ENCODE results near the gene CEP20.

Gene CEP20

DNA sequence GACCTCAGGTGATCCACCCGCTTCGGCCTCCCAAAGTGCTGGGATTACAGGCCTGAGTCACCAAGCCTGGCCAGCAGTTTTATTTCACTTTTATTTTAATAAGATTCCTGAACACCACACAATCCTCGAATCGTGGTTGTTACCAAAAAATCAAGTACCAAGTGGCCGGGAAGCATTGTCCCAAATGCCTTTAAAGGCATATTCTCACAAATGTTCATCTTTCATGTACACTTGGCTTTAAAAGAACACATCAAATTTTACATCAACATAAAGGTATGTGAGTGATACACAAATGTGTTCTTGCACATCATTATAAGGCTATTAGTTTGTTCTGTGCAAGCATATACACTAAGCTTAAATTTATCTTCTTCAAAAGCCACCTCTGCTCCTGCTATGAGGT is 23.5 kb downstream of the CEP20 start:
- TF ChIP-seq FOXP2 (optimal IDR thresholded peaks at IDR 0.05; ENCODE audit: borderline replicate concordance, extremely low read depth, extremely low read length, insufficient read depth): no peak
- TF ChIP-seq SIN3A (IDR thresholded peaks at IDR 0.05; ENCODE audit: borderline replicate concordance, insufficient read depth, low read length): no peak
- TF ChIP-seq POLR2AphosphoS5 (IDR thresholded peaks at IDR 0.05; ENCODE audit: low read depth, low read length): no peak
- TF ChIP-seq, protein P1, sequence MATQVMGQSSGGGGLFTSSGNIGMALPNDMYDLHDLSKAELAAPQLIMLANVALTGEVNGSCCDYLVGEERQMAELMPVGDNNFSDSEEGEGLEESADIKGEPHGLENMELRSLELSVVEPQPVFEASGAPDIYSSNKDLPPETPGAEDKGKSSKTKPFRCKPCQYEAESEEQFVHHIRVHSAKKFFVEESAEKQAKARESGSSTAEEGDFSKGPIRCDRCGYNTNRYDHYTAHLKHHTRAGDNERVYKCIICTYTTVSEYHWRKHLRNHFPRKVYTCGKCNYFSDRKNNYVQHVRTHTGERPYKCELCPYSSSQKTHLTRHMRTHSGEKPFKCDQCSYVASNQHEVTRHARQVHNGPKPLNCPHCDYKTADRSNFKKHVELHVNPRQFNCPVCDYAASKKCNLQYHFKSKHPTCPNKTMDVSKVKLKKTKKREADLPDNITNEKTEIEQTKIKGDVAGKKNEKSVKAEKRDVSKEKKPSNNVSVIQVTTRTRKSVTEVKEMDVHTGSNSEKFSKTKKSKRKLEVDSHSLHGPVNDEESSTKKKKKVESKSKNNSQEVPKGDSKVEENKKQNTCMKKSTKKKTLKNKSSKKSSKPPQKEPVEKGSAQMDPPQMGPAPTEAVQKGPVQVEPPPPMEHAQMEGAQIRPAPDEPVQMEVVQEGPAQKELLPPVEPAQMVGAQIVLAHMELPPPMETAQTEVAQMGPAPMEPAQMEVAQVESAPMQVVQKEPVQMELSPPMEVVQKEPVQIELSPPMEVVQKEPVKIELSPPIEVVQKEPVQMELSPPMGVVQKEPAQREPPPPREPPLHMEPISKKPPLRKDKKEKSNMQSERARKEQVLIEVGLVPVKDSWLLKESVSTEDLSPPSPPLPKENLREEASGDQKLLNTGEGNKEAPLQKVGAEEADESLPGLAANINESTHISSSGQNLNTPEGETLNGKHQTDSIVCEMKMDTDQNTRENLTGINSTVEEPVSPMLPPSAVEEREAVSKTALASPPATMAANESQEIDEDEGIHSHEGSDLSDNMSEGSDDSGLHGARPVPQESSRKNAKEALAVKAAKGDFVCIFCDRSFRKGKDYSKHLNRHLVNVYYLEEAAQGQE (IDR thresholded peaks at IDR 0.05; ENCODE audit: insufficient read depth in 1 of 2, low read depth in 2 of 2, low read length in 2 of 2): no peak
- TF ChIP-seq TAF1 (IDR thresholded peaks at IDR 0.05; ENCODE audit: borderline replicate concordance, insufficient read depth, low read length): no peak

DNA sequence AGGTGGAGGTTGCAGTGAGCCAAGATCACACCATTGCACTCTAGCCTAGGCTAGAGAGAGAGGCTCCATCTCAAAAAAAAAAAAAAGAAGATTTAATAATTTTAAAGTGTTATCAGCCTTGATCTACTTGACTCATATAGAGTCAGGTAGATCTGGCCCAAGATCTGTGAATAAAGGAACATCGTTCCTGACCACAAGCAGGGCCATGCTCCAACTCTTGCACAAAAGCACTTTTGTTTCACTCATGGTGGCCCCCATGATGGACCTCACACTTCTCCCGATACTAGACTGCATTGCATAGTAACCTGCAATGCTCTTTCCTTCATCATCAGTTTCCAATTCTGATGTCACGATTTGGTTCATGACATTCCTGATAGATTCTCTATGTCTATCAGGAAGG is 26.4 kb downstream of the CEP20 start:
- TF ChIP-seq TAF1 (IDR thresholded peaks at IDR 0.05; ENCODE audit: borderline replicate concordance, insufficient read depth, low read length): no peak
- TF ChIP-seq POLR2AphosphoS5 (IDR thresholded peaks at IDR 0.05; ENCODE audit: low read depth, low read length): no peak
- TF ChIP-seq FOXP2 (optimal IDR thresholded peaks at IDR 0.05; ENCODE audit: borderline replicate concordance, extremely low read depth, extremely low read length, insufficient read depth): no peak
- TF ChIP-seq SIN3A (IDR thresholded peaks at IDR 0.05; ENCODE audit: borderline replicate concordance, insufficient read depth, low read length): no peak
- TF ChIP-seq, protein P1 (IDR thresholded peaks at IDR 0.05; ENCODE audit: insufficient read depth in 1 of 2, low read depth in 2 of 2, low read length in 2 of 2): no peak

DNA sequence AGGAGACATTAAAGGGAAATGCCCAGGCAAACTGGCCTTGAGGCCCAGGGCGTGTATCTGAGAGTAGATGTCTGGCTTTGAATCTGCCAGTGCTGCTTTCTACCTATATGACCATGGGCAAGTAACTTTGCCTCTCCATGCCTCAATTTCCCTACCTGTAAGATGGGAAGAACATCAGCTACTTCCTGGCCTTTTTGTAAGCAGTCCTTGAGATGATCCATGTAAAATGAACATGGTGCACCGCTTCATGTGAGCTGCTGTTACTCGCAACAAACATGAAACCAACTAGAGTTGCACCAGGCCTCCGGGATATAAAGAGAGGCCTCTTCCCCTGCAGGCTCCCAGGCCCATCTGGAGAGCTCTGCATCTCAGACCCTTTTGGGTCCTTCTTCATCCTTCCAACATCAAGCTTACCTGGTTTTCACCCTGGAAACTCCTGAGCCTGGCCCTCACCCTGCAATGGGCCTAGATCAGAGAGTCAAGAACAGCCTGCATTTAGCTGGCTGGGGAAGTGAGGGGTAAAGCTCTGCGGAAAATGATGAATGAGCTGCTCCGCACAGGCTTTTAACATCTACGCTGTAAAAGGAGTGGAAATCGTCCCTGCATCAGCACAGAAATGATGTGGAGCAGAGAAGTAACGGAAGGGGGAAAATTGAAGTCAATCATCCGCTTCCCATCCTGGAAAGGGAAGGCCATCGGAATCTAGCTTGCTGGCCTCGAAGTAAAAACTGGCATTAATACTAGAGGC is 29.3 kb downstream of the CEP20 start:
- TF ChIP-seq SIN3A (IDR thresholded peaks at IDR 0.05; ENCODE audit: borderline replicate concordance, insufficient read depth, low read length): no peak
- TF ChIP-seq, protein P1 (IDR thresholded peaks at IDR 0.05; ENCODE audit: insufficient read depth in 1 of 2, low read depth in 2 of 2, low read length in 2 of 2): no peak
- no peak for TF ChIP-seq FOXP2 (optimal IDR thresholded peaks at IDR 0.05; ENCODE audit: borderline replicate concordance, extremely low read depth, extremely low read length, insufficient read depth)
- no peak for TF ChIP-seq TAF1 (IDR thresholded peaks at IDR 0.05; ENCODE audit: borderline replicate concordance, insufficient read depth, low read length)
- no peak for TF ChIP-seq POLR2AphosphoS5 (IDR thresholded peaks at IDR 0.05; ENCODE audit: low read depth, low read length)

DNA sequence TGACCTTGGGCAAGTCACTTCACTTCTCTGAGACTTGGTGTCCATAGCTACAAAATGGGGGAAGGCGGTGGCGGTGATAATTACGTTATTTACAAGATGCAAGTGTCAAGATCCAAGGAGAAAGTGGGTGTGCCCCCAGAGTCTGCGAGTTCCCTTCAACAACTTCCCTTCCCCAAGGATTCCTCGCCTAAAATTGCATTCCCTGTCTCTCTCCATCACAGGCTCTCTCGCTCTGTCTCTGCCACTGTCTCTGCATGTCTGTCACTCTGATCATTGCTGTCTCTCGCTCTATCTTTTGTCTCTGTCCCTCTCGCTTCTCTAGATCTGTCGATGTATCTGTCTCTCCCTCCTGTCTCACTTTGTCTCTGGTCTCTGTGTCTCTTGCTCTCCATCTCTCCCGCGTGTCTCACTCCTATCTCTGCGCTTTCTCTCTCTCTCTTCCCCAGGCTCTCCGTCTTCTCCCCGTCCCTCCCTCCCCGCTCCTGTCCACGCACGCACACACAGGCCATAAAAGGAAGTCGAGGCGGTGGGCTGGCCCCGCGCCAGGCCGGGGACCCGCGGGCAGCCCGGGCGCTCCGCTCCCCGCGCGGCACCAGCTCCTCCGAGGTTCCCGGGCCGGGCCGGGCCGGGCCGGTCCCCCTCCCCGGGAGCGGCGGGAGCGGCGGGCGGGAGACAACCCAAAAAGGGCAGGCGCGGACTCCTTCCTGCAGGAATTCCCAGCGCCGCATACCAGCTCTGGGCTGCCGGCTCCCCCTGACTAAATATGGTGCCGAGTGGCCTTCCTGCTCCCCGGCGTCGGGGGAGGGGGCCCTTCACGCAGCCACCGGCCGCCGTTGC is 30.5 kb downstream of the CEP20 start:
- TF ChIP-seq POLR2AphosphoS5 (IDR thresholded peaks at IDR 0.05; ENCODE audit: low read depth, low read length) (no peak), FOXP2 (optimal IDR thresholded peaks at IDR 0.05; ENCODE audit: borderline replicate concordance, extremely low read depth, extremely low read length, insufficient read depth) (no peak), SIN3A (IDR thresholded peaks at IDR 0.05; ENCODE audit: borderline replicate concordance, insufficient read depth, low read length) (no peak), TAF1 (IDR thresholded peaks at IDR 0.05; ENCODE audit: borderline replicate concordance, insufficient read depth, low read length) (no peak)
- TF ChIP-seq, protein P1 (IDR thresholded peaks at IDR 0.05; ENCODE audit: insufficient read depth in 1 of 2, low read depth in 2 of 2, low read length in 2 of 2): no peak

Measured in PFSK-1 (cell line).